HG03558 (cell line): ENCODE measurements around the gene S100Z.
"Not testable (repeated sequence)": the region's sequence is repeated elsewhere in the genome, so short reads cannot be mapped to it uniquely, and the experiment has no call there.

Source experiments
- ATAC-seq: cut with Tn5 transposase; IDR thresholded peaks from one replicate; pipeline ENCODE4 v1.9.1; 2021; ENCODE audit warnings: moderate number of reproducible peaks; ENCODE audit not compliant: unreplicated experiment; ENCODE audit errors: extremely low read depth

Gene S100Z

GRCh38 chr5:76867827-76868693 is 18.2 kb downstream of the S100Z start:
- ATAC-seq, result no peak

DNA sequence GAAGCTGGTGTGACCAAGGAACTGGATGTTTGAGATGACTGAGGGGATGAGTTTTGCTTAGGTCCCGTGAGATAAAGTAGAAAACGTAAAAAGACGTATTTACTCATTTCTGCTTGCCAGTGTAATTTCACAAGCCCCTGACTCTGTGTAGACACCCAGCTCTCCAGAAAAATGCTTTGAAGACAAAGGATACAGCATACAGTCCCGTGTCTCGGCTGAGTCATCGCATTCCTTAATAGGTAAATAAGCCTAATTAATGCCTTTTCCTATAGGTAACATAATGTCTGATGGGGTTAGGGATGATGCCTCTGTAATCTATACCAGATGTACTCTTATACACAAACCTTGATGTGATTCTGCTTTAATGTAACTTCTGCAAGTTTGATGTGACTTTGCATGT is 20.2 kb downstream of the S100Z start:
- ATAC-seq, result no peak

GRCh38 chr5:76874088-76874581 is 24.3 kb downstream of the S100Z start:
- no peak for ATAC-seq

- ATAC-seq, result no peak
Measured at GRCh38 chr5:76888733-76889300, 39.0 kb downstream of the S100Z start.

DNA sequence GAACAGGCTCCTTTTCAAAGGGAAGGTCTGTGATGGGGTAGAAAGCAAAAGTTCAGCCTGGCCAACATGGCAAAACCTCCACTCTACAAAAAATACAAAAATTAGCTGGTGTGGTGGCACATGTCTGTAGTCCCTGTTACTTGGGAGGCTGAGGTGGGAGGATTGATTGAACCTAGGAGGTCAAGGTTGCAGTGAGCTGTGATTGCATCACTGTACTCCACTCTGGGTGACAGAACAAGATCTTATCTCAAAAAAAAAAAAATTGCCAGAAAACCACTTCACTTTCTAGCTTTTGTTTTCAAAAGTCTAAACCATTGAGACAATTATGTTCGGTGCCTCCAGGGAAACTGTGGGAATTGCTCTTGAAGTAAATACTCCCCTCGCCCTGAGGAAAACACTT is 43.5 kb downstream of the S100Z start:
- no peak for ATAC-seq

DNA sequence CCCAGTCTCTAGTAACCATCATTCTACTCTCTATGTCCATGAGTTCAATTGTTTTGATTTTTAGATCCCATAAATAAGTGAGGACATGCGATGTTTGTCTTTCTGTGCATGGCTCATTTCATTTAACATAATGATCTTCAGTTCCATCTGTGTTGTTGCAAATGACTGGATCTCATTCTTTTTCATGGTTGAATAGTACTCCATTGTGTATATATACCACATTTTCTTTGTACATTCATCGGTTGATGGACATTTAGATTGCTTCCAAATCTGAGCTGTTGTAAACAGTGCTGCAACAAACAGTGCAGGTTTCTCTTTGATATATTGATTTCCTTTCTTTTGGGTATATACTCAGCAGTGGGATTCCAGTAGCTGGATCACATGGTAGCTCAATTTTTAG is 46.4 kb downstream of the S100Z start:
- ATAC-seq, result no peak

GRCh38 chr5:76901522-76901921 is 51.7 kb downstream of the S100Z start:
- no peak for ATAC-seq

- no peak for ATAC-seq
Measured at GRCh38 chr5:76908166-76908565, 58.4 kb downstream of the S100Z start.

DNA sequence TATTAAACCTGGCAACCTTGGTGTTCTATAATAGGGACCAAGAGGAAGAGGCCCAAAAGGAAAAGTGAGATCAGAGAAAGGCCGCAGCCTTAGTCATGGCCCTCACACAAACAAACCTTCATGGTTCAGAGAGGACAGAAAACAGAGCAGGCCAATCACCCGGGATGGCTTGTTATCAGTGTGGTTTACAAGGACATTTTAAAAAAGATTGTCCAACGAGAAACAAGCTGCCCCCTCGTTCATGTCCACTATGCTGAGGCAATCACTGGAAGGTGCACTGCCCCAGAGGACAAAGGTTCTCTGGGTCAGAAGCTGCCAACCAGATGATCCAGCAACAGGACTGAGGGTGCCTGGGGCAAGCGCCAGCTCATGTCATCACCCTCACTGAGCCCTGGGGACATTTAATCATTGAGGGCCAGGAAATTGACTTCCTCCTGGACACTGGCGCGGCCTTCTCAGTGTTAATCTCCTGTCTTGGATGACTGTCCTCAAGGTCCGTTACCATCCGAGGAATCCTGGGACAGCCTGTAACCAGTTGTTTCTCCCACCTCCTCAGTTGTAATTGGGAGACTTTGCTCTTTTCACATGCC is 60.6 kb downstream of the S100Z start:
- ATAC-seq, result not testable (repeated sequence)

DNA sequence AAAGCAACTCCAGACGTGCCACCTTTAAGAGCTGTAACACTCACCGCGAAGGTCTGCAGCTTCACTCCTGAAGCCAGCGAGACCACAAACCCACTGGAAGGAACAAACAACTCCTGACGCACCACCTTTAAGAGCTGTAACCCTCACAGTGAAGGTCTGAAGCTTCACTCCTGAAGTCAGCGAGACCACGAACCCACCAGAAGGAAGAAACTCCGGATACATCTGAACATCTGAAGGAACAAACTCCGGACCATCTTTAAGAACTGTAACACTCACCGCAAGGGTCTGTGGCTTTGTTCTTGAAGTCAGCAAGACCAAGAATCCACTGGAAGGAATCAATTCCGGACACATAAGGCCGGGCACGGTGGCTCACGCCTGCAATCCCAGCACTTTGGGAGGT is 64.9 kb downstream of the S100Z start:
- ATAC-seq, result not testable (repeated sequence)

- ATAC-seq, result no peak
Measured at GRCh38 chr5:76918539-76918938, 68.7 kb downstream of the S100Z start.

DNA sequence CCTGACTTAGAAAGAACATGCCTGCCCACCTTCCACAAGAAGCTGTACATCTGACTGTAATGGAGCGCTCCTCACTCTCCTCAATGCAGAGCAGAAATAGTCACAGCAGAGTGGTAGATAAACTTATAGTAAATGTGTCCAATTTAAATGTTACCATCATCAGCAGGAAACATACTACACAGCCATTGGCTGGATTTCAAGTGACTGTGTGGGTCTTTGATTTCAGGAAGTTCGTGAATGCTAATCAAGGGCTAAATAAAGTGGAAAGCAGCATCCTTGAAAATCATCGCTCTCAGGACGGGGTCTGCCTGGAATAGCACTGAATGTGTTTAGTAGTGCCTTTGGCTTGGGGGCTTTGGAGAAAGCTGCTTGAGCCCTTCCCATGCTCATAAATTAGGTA is 70.7 kb downstream of the S100Z start:
- ATAC-seq, result no peak

GRCh38 chr5:76926329-76927105 is 76.7 kb downstream of the S100Z start:
- ATAC-seq, result no peak

GRCh38 chr5:76927961-76928360 is 78.1 kb downstream of the S100Z start:
- no peak for ATAC-seq

DNA sequence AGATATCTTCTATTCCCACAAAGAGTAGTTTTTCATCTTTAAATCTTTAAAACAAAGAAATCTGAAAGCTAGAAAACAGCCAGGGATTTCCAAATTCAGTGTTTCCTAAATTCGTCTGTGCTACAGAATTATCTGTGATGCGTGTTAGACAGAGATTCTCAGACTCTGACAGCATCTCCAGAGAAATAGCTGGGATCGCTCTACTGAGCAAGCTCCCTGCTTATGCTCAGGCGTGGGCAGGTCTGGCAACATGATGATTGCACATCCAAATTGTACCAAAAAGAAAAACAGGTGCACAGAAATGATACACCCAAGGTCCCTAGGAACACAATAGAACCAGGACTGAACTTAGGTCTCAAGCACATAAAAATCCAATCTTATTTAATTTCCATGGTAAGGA is 80.3 kb downstream of the S100Z start:
- ATAC-seq, result no peak

DNA sequence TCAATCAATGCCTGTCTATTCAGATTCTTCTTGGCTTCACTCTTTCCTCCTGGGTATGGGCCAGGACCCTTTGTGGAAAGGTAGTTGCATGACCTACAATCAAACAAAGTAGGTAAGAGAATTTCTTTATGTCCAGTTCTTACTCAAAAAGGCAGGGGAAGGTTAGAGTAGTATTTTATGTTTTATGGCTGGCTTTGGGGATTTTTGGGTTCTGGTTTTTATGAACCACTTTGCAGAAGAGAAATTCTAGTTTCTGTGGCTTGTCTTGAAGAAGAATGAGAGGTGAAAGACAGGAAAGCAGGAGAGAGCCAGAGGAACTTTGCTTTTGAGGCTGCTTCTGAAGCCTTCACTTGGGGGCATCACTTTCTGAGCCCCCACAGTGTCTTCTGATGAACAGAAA is 88.4 kb downstream of the S100Z start:
- no peak for ATAC-seq

GRCh38 chr5:76941000-76941399 is 91.2 kb downstream of the S100Z start:
- no peak for ATAC-seq

DNA sequence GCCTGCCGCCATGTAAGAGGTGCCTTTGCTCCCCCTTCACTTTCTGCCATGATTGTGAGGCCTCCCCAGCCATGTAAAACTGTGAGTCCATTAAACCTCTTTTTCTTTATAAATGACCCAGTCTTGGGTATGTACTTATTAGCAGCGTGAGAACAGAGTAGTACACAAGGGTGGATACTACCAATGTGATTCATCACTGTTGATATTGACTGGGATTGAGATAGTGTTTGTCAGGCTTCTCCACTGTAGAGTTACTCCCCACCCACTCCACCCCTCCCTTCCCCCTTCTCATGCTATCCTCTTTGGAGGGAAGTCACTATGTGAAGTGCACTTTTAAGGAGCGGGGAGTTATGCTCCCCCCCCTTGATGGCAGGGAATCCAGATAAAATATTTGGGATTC is 91.6 kb downstream of the S100Z start:
- ATAC-seq, result no peak

GRCh38 chr5:76942581-76942980 is 92.8 kb downstream of the S100Z start:
- no peak for ATAC-seq

DNA sequence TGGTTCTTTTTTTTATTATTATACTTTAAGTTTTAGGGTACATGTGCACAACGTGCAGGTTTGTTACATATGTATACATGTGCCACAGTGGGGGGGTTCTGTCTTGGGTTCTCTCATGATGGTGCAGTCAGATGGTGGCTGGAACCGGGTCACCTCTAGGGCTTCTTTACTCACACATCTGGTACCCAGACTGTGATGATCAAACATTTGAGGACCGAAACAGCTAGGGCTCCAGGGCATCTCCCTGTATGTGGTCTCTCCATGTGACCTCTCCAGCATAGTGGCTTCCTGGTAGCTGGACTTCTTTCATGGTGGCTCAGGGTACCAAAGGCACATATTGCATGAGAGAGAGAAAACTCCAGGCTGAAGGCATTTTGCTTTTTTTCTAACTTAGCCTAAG is 93.2 kb downstream of the S100Z start:
- no peak for ATAC-seq

DNA sequence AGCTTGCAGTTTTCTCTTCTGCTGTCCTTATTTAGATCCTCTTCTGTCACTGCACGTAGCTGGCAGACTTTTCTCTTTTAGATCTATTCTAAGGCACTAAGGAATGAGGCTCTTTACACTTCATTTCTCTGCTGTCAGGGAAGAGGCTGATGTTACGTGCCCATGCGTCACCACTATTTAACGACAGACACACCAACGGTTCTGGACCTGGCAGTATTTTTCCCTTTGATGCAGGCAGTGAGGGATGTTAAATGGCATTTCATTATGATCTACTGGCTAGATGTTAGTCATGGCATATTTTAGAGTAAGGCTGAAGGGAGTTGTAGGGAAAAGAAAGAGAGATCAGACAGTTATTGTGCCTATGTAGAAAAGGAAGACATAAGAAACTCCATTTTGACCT is 94.8 kb downstream of the S100Z start:
- no peak for ATAC-seq
